ENCODE data around the gene FAT4.

Gene FAT4

GRCh38 chr4:125316791-125317524 is 2.2 kb downstream of the FAT4 start:
- no peak for DNase-seq (ENCODE audit: low spot score)

GRCh38 chr4:125317525-125317877 is 2.7 kb downstream of the FAT4 start:
- DNase-seq (ENCODE audit: low spot score): no peak

- no peak for DNase-seq (ENCODE audit: low spot score)
Observed at GRCh38 chr4:125319311-125319710, 4.6 kb downstream of the FAT4 start.

GRCh38 chr4:125321709-125322365 is 7.1 kb downstream of the FAT4 start:
- no peak for DNase-seq (ENCODE audit: low spot score)

GRCh38 chr4:125322366-125322730 is 7.6 kb downstream of the FAT4 start:
- DNase-seq (ENCODE audit: low spot score): no peak

GRCh38 chr4:125323654-125324053 is 8.9 kb downstream of the FAT4 start:
- no peak for DNase-seq (ENCODE audit: low spot score)

- no peak for DNase-seq (ENCODE audit: low spot score)
Observed at GRCh38 chr4:125325733-125326132, 11.0 kb downstream of the FAT4 start.

GRCh38 chr4:125331116-125331515 is 16.4 kb downstream of the FAT4 start:
- no peak for DNase-seq (ENCODE audit: low spot score)

- no peak for DNase-seq (ENCODE audit: low spot score)
Observed at GRCh38 chr4:125334926-125335325, 20.2 kb downstream of the FAT4 start.

GRCh38 chr4:125338814-125339213 is 24.1 kb downstream of the FAT4 start:
- DNase-seq (ENCODE audit: low spot score): no peak

- no peak for DNase-seq (ENCODE audit: low spot score)
Observed at GRCh38 chr4:125344198-125344597, 29.4 kb downstream of the FAT4 start.

GRCh38 chr4:125346616-125347015 is 31.9 kb downstream of the FAT4 start:
- DNase-seq (ENCODE audit: low spot score): no peak

- DNase-seq (ENCODE audit: low spot score): no peak
Observed at GRCh38 chr4:125350470-125351135, 35.8 kb downstream of the FAT4 start.

- DNase-seq (ENCODE audit: low spot score): no peak
Observed at GRCh38 chr4:125352521-125352920, 37.8 kb downstream of the FAT4 start.

GRCh38 chr4:125353131-125353530 is 38.4 kb downstream of the FAT4 start:
- DNase-seq (ENCODE audit: low spot score): no peak

- DNase-seq (ENCODE audit: low spot score): no peak
Observed at GRCh38 chr4:125355791-125356190, 41.0 kb downstream of the FAT4 start.

- DNase-seq (ENCODE audit: low spot score): no peak
Observed at GRCh38 chr4:125357675-125358074, 42.9 kb downstream of the FAT4 start.

- no peak for DNase-seq (ENCODE audit: low spot score)
Observed at GRCh38 chr4:125358453-125358852, 43.7 kb downstream of the FAT4 start.

- no peak for DNase-seq (ENCODE audit: low spot score)
Observed at GRCh38 chr4:125359363-125359762, 44.6 kb downstream of the FAT4 start.

GRCh38 chr4:125359960-125360634 is 45.3 kb downstream of the FAT4 start:
- no peak for DNase-seq (ENCODE audit: low spot score)

- no peak for DNase-seq (ENCODE audit: low spot score)
Observed at GRCh38 chr4:125360727-125361126, 46.0 kb downstream of the FAT4 start.

All from NAMALWA (cell line).